ENCODE measurements around the gene RHBDF2.

DNA sequence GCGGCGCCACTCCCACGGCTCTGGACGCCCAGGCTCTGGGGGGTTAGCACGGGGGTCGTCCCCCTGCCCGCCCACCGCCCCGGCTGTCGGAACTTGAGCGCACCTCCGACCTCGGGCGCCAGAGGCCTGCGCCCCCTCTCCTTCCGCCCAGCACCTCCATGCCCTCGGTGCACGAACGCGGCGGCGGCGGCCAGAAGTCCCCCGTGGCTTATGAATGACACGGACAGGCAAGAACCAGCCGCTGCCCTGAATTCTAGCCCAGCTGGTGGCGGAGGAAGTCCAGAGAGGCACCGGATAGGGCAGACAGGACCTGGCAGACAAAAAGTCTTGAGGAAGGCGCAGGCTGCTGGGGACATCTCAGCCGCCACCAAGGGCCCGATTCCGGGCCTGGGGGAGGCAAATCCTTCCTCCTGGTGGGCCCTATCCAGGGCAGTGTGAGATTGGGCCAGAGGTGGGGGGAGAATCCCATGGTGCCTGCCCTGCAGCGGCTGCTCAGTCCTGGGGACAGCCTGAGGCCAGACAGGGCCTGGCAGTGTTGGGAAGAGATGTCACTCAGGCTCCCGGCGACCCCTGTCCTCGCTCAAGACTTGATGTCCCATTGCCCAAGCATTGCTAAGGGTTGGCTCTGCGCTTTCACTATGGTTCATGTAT lies 37.2 kb upstream of the RHBDF2 start:
- TF ChIP-seq, protein P1, sequence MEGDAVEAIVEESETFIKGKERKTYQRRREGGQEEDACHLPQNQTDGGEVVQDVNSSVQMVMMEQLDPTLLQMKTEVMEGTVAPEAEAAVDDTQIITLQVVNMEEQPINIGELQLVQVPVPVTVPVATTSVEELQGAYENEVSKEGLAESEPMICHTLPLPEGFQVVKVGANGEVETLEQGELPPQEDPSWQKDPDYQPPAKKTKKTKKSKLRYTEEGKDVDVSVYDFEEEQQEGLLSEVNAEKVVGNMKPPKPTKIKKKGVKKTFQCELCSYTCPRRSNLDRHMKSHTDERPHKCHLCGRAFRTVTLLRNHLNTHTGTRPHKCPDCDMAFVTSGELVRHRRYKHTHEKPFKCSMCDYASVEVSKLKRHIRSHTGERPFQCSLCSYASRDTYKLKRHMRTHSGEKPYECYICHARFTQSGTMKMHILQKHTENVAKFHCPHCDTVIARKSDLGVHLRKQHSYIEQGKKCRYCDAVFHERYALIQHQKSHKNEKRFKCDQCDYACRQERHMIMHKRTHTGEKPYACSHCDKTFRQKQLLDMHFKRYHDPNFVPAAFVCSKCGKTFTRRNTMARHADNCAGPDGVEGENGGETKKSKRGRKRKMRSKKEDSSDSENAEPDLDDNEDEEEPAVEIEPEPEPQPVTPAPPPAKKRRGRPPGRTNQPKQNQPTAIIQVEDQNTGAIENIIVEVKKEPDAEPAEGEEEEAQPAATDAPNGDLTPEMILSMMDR (IDR thresholded peaks at IDR 0.05; ENCODE audit: extremely low read depth in 1 of 2, insufficient read depth in 1 of 2, low read depth in 1 of 2, low read length in 2 of 2) = no peak
- no peak for TF ChIP-seq POLR2A (IDR thresholded peaks at IDR 0.05; ENCODE audit: low read depth, low read length)
- no peak for TF ChIP-seq POLR2AphosphoS5 (IDR thresholded peaks at IDR 0.05; ENCODE audit: insufficient read depth, low read depth, low read length)
